ENCODE measurements around the gene SAV1. TPM values are rescaled to one million over a fixed set of nuclear protein-coding genes. Genes with fewer than 3 reads are reported as not detected.

Gene SAV1
- total and polyA plus RNA-seq, 2 of the 4 experiments (the other 2 are of a cell fraction) = 17.0 to 18.8 TPM

DNA sequence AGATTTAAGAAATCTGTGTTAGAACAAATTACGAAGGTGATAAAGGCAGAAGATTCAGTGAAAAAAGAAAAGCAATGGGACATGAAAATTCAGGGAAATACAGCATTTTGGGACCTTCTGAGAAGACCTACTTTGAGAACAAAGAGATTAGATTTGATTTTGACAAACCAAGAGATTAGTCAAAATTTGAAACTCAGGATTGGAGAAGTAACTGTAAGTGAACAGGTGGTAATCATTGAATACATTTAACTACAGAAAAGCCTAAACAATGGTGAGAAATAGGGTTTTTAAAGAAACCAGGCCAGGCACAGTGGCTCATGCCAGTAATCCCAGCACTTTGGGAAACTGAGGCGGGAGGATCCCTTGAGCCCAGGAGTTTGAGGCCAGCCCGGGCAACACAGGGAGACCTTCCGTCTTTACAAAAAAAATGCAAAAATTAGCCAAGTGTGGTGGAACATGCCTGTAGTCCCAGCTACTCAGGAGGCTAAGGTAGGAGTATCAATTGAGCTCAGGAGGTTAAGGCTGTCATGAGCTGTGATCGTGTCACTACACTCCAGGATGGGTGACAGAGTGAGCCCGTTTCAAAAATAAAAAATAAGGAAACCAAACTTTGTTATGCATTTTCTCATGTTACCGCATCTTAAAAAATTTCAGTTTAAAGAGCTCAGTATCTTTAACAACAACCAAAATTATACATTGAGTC lies 8.9 kb upstream of the SAV1 start:
- DNase-seq (no peak), ATAC-seq (ENCODE audit: low read depth) (no peak; the same call in 1 of the 2 replicates)
- Histone ChIP-seq H4K91ac (ENCODE audit: insufficient read depth, low read depth, low read length) (peak overlapping the region; percentile 92), H3K36me3 (ENCODE audit: control insufficient read depth, insufficient read depth, low read length) (no peaks in the 10 kb centered on the region), H2AFZ (replicated peaks; ENCODE audit: low read length, poor library complexity) (peak overlapping the region; percentile 56), H3K9ac (ENCODE audit: low read depth, low read length) (peak overlapping the region; percentile 68; the same call in 1 of the 2 replicates), H2BK15ac (ENCODE audit: low read depth, low read length) (peak overlapping the region; percentile 63), H2AK9ac (replicated peaks; ENCODE audit: low read depth, low read length, poor library complexity) (peak overlapping the region; percentile 89), H3K27ac (ENCODE audit: insufficient read depth, low read length) (peak overlapping the region; percentile 94), H3K27me3 (ENCODE audit: control insufficient read depth, insufficient read depth, low read length) (no peaks in the 10 kb centered on the region), H4K20me1 (ENCODE audit: insufficient read depth, low read length) (no peaks in the 10 kb centered on the region), H2BK5ac (ENCODE audit: low read depth, low read length, poor library complexity, severe bottlenecking) (peak overlapping the region; percentile 95), H3K56ac (ENCODE audit: extremely low read depth, insufficient read depth, low read length) (peak overlapping the region; percentile 85), H2BK120ac (ENCODE audit: low read depth, low read length) (peak overlapping the region; percentile 97), H3K4me2 (ENCODE audit: low read depth, low read length) (peak overlapping the region; percentile 90; the same call in 1 of the 2 replicates), H3K9me1 (ENCODE audit: insufficient read depth, low read length) (peaks cover 16% of the 10 kb centered on the region), H3K23ac (ENCODE audit: low read depth, low read length) (peak overlapping the region; percentile 69), H3K4me1 (ENCODE audit: control insufficient read depth, insufficient read depth, low read length) (peaks cover 20% of the 10 kb centered on the region), H2AK5ac (ENCODE audit: low read depth, low read length) (peak overlapping the region; percentile 96), H3K79me1 (ENCODE audit: low read depth in 1 of 2, low read length in 2 of 2) (peaks cover 0 to 10% of the 10 kb centered on the region in 2 experiments; a peak in 1 of 4 replicates), H3K18ac (ENCODE audit: low read depth, low read length) (peak overlapping the region; percentile 97), H3K14ac (replicated peaks; ENCODE audit: low read depth, low read length) (peak overlapping the region; percentile 91), H3K9me3 (ENCODE audit: control insufficient read depth, insufficient read depth, low read length) (no peaks in the 10 kb centered on the region), H3K4ac (ENCODE audit: low read depth, low read length) (peak overlapping the region; percentile 87), H2BK20ac (ENCODE audit: low read depth, low read length) (peak overlapping the region; percentile 83), H3K4me3 (ENCODE audit: insufficient read depth, low read depth, low read length) (no peak overlapping the region; the same call in 1 of the 2 replicates), H4K5ac (ENCODE audit: low read depth, low read length) (peak overlapping the region; percentile 95), H4K8ac (ENCODE audit: low read depth in 2 of 2, low read length in 2 of 2) (peak overlapping the region; percentile 86 to 97)
- in situ Hi-C loops (cut with MboI; ENCODE audit: low sequenced_read_pairs) (no loop called here), dilution Hi-C loops (cut with HindIII; ENCODE audit: low sequenced_read_pairs, unreplicated experiment) (no loop called here), intact Hi-C loops (cut with micrococcal nuclease) (no loop called here)
- BruUV-seq (replicated peaks) = no TSS peak
- WGBS, 2 experiments (ENCODE audit: extremely low coverage in 2 of 2, insufficient read length in 1 of 2) = 100% methylated on average over 3 of the region's 7 CpGs; no CpG with 5 or more reads in 1 of the 2 experiments
- ChIA-PET CTCF (interaction anchor here (1.3 kb wide), 1 partner anchor 9 kb away, joined by 4 read pairs; no protein-coding TSS in a partner anchor), POLR2A (ENCODE audit: unreplicated experiment) (interaction anchor here (1.5 kb wide), 1 partner anchor 8 kb away, joined by 5 read pairs; the partner anchor contains the start of gene SAV1)
- TF ChIP-seq CEBPB (IDR thresholded peaks at IDR 0.05; ENCODE audit: low read depth, low read length) = no peak
- TF ChIP-seq, protein P1, sequence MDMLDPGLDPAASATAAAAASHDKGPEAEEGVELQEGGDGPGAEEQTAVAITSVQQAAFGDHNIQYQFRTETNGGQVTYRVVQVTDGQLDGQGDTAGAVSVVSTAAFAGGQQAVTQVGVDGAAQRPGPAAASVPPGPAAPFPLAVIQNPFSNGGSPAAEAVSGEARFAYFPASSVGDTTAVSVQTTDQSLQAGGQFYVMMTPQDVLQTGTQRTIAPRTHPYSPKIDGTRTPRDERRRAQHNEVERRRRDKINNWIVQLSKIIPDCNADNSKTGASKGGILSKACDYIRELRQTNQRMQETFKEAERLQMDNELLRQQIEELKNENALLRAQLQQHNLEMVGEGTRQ (IDR thresholded peaks at IDR 0.05; ENCODE audit: low read depth, low read length) = no peak
- no peak for TF ChIP-seq MAZ (IDR thresholded peaks at IDR 0.05; ENCODE audit: borderline replicate concordance, low read depth, low read length)
- TF ChIP-seq NFE2L2 (IDR thresholded peaks at IDR 0.05; ENCODE audit: low read depth, low read length) = no peak
